Fibroblast of lung (primary cell): ENCODE measurements around the gene C3orf70. TPM values are rescaled to one million over a fixed set of nuclear protein-coding genes. Genes with fewer than 3 reads are reported as not detected.

Experiments used
- DNase-seq, 2 donors: peaks; one replicate each; pipeline versions ENCODE4 v3.0.0 to v3.0.0-alpha.2; 2010; ENCODE audit warnings: low read depth in 2 of 2
- H2AFZ ChIP-seq: 2 replicates; pipeline ENCODE4 v1.5.1; 2012; ENCODE audit warnings: low read length, control low read depth, inconsistent platforms
- H3K27ac ChIP-seq: 2 replicates; pipeline ENCODE4 v1.5.1; 2011; ENCODE audit warnings: low read length, control low read depth; ENCODE audit not compliant: insufficient read depth
- H3K27me3 ChIP-seq: 2 replicates; pipeline ENCODE4 v1.5.1; 2011; ENCODE audit warnings: mild to moderate bottlenecking, low read length; ENCODE audit not compliant: control insufficient read depth, insufficient read depth
- H3K36me3 ChIP-seq: 2 replicates; pipeline ENCODE4 v1.5.1; 2011; ENCODE audit warnings: low read length; ENCODE audit not compliant: control insufficient read depth, insufficient read depth
- H3K4me1 ChIP-seq: 2 replicates; pipeline ENCODE4 v1.5.1; 2011; ENCODE audit warnings: low read length; ENCODE audit not compliant: control insufficient read depth, insufficient read depth; ENCODE audit errors: extremely low read depth
- H3K4me2 ChIP-seq: 2 replicates; pipeline ENCODE4 v1.5.1; 2011; ENCODE audit warnings: low read length, control low read depth; ENCODE audit not compliant: insufficient read depth; ENCODE audit errors: extremely low read depth
- H3K4me3 ChIP-seq, 4 experiments: fragments of 200-600 bp in 1 of 4; sonication (generic) in 1 of 4; replicated peaks in 1 of 4; 2 replicates each; pipeline ENCODE4 v1.5.1; 2011 to 2016; ENCODE audit warnings: low read length in 4 of 4, low read depth in 3 of 4, mild to moderate bottlenecking in 3 of 4, control low read depth in 2 of 4, inconsistent platforms in 1 of 4, mixed read lengths in 1 of 4; ENCODE audit not compliant: insufficient read depth in 1 of 4; ENCODE audit errors: control extremely low read depth in 1 of 4
- H3K79me2 ChIP-seq: 2 replicates; pipeline ENCODE4 v1.5.1; 2012; ENCODE audit warnings: mild to moderate bottlenecking, low read length, inconsistent platforms; ENCODE audit not compliant: control insufficient read depth, insufficient read depth
- H3K9ac ChIP-seq: 2 replicates; pipeline ENCODE4 v1.5.1; 2011; ENCODE audit warnings: mild to moderate bottlenecking, low read length, control low read depth; ENCODE audit not compliant: insufficient read depth
- H3K9me3 ChIP-seq: 2 replicates; pipeline ENCODE4 v1.5.1; 2012; ENCODE audit warnings: low read depth, low read length; ENCODE audit not compliant: control insufficient read depth, insufficient read depth
- H4K20me1 ChIP-seq: 2 replicates; pipeline ENCODE4 v1.5.1; 2011; ENCODE audit warnings: low read length; ENCODE audit not compliant: control insufficient read depth, insufficient read depth; ENCODE audit errors: extremely low read depth
- EZH2 ChIP-seq: IDR thresholded peaks from 2 replicates; pipeline ENCODE4 v1.5.1; 2012; ENCODE audit warnings: low read length, control low read depth, mild to moderate bottlenecking; ENCODE audit errors: missing control alignments
- polyA plus RNA-seq, 2 donors: library from polyadenylated mRNA; depleted of rRNA in 1 of 2; stranded (reverse) in 1 of 2; unstranded in 1 of 2; fragments of >200 nt; gene quantifications; 2 replicates each; pipeline ENCODE4 v1.2.1, GENCODE V29; 2011 to 2012; ENCODE audit warnings: missing spikeins in 1 of 2
- total RNA-seq: library from RNA; depleted of rRNA; stranded (reverse); fragments of >200 nt; gene quantifications from 2 replicates; pipeline ENCODE4 v1.2.1, GENCODE V29; 2014
- TF ChIP-seq, protein P1 (sequence below), 2 donors: IDR thresholded peaks in 1 of 2; conservative IDR thresholded peaks in 1 of 2; 1 replicate in 1 of 2; 2 replicates in 1 of 2; pipeline ENCODE4 v1.5.1; 2011 to 2012; ENCODE audit warnings: low read length in 2 of 2, control low read depth in 1 of 2, inconsistent platforms in 1 of 2, low read depth in 1 of 2, mild to moderate bottlenecking in 1 of 2

Gene C3orf70
- total and polyA plus RNA-seq, 2 donors (not counting 1 experiment from before 2014, with no cell fraction given), result 0.33 to 4.7 TPM

DNA sequence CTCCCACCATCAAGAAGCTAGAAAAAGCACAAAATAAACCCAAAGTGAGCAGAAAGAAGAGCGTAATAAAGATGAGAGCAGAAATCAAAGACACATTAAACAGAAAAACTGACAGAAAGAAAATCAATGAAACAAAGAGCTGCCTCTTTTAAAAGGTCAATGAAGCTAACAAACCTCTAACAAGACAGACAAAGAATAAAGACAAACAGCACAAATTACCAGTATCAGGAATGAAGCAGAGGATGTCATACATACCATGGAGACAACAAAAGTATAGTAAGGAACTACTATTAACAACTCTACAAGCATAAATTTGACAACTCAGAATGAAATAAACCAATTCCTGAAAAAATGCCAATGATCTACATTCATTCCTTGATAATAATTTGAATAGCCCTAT is 15.0 kb downstream of the C3orf70 start:
- no peaks in the 10 kb centered on the region for H3K27me3 ChIP-seq
- no peak overlapping the region for H2AFZ ChIP-seq
- H3K4me2 ChIP-seq, result no peak overlapping the region
- H3K27ac ChIP-seq, result no peak overlapping the region
- DNase-seq, result no peak
- no peak overlapping the region for H3K9ac ChIP-seq
- H3K9me3 ChIP-seq, result no peaks in the 10 kb centered on the region
- H3K4me1 ChIP-seq, result no peaks in the 10 kb centered on the region
- H3K4me3 ChIP-seq, result no peak overlapping the region
- H3K36me3 ChIP-seq, result no peaks in the 10 kb centered on the region
- TF ChIP-seq, protein P1, sequence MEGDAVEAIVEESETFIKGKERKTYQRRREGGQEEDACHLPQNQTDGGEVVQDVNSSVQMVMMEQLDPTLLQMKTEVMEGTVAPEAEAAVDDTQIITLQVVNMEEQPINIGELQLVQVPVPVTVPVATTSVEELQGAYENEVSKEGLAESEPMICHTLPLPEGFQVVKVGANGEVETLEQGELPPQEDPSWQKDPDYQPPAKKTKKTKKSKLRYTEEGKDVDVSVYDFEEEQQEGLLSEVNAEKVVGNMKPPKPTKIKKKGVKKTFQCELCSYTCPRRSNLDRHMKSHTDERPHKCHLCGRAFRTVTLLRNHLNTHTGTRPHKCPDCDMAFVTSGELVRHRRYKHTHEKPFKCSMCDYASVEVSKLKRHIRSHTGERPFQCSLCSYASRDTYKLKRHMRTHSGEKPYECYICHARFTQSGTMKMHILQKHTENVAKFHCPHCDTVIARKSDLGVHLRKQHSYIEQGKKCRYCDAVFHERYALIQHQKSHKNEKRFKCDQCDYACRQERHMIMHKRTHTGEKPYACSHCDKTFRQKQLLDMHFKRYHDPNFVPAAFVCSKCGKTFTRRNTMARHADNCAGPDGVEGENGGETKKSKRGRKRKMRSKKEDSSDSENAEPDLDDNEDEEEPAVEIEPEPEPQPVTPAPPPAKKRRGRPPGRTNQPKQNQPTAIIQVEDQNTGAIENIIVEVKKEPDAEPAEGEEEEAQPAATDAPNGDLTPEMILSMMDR (conservative IDR thresholded peaks at IDR 0.05 in 1 of 2, IDR thresholded peaks at IDR 0.05 in 1 of 2; ENCODE audit: low read depth in 1 of 2, low read length in 2 of 2), result no peak
- no peak for TF ChIP-seq EZH2
- no peaks in the 10 kb centered on the region for H3K79me2 ChIP-seq
- no peaks in the 10 kb centered on the region for H4K20me1 ChIP-seq

DNA sequence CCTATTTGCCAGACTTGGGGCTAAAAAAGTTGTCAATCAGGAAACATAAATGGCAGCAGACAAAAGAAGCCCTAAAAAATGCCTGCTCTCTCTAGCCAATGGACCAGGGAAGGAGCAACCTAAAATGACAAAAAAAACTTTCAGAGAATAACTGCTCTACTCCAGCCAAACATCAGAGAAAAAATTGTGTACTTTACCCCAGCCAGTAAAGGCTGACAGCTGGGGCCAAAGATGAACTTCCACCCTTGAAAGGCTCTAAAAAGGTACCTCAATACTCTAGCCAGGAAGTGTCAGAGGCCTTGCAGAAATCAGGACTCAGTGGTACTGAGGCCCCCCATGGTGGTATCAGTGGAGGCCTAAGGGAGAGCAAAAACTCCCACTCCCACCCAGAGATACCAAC is 18.4 kb downstream of the C3orf70 start:
- H3K79me2 ChIP-seq, result no peaks in the 10 kb centered on the region
- no peak overlapping the region for H3K27ac ChIP-seq
- no peak overlapping the region for H3K9ac ChIP-seq
- DNase-seq, result no peak
- H3K9me3 ChIP-seq, result no peaks in the 10 kb centered on the region
- no peak for TF ChIP-seq EZH2
- TF ChIP-seq, protein P1 (conservative IDR thresholded peaks at IDR 0.05 in 1 of 2, IDR thresholded peaks at IDR 0.05 in 1 of 2; ENCODE audit: low read depth in 1 of 2, low read length in 2 of 2), result no peak
- no peak overlapping the region for H3K4me3 ChIP-seq
- no peaks in the 10 kb centered on the region for H3K36me3 ChIP-seq
- no peaks in the 10 kb centered on the region for H4K20me1 ChIP-seq
- H2AFZ ChIP-seq, result no peak overlapping the region
- H3K27me3 ChIP-seq, result no peaks in the 10 kb centered on the region
- no peak overlapping the region for H3K4me2 ChIP-seq
- H3K4me1 ChIP-seq, result no peaks in the 10 kb centered on the region

DNA sequence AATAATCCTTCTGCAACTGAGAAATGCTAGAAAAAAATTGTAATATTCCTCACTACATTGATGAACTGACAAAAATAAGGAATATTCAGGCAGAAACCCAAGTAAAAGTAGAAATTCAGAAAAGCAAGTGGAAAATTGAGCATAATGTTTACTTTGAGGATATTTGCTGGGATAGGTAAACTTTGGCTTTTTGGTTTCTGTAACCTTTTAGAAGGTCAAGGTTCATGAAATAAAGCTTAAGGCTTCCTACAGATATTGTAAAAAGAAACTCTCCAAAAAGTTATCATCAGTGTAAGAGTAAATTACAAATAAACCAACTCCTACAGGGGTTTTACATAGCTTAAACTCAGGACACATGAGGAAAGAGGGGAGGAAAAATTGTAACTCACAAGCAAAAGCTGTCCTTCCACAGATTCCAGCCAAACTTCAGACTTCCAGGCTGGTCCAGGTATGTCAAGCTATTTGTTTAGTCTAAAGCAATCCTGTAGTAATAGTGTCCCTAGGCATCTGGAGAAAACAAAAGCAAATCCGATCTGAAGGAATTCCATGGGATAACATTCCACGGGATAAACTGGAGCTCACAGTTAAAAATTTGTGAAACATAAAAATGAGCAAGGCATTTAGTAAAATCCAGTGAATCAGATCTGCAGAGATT is 21.1 kb downstream of the C3orf70 start:
- Histone ChIP-seq H4K20me1 (no peaks in the 10 kb centered on the region), H3K9ac (no peak overlapping the region), H3K79me2 (no peaks in the 10 kb centered on the region), H3K4me2 (no peak overlapping the region), H2AFZ (no peak overlapping the region), H3K4me1 (no peaks in the 10 kb centered on the region), H3K9me3 (no peaks in the 10 kb centered on the region), H3K36me3 (no peaks in the 10 kb centered on the region), H3K27me3 (no peaks in the 10 kb centered on the region), H3K4me3 (no peak overlapping the region), H3K27ac (no peak overlapping the region)
- no peak for TF ChIP-seq EZH2
- TF ChIP-seq, protein P1 (conservative IDR thresholded peaks at IDR 0.05 in 1 of 2, IDR thresholded peaks at IDR 0.05 in 1 of 2; ENCODE audit: low read depth in 1 of 2, low read length in 2 of 2), result no peak
- no peak for DNase-seq
